Tibial artery (tissue), 4 donors: ENCODE data around the gene HLF.

Source experiments
- DNase-seq, 2 donors: peaks; one replicate each; pipeline ENCODE4 v3.0.0-alpha.2; 2019
- H3K27ac ChIP-seq, 2 donors: fragments of 200-600 bp; sonication (generic) in 1 of 2; 1 replicate in 1 of 2; 2 replicates in 1 of 2; pipeline ENCODE4 v1.5.1; 2018 to 2019; ENCODE audit warnings: mild to moderate bottlenecking in 1 of 2
- H3K27me3 ChIP-seq, 2 donors: fragments of 200-600 bp; sonication (generic) in 1 of 2; one replicate each; pipeline versions ENCODE4 v1.5.1 to v1.6.0; 2016 to 2019
- H3K36me3 ChIP-seq, 3 donors: fragments of 200-600 bp; sonication (generic) in 2 of 3; one replicate each; pipeline ENCODE4 v1.5.1; 2016 to 2019; ENCODE audit warnings: mild to moderate bottlenecking in 2 of 3
- H3K4me1 ChIP-seq, 4 donors: fragments of 200-600 bp; sonication (generic) in 2 of 4; 1 replicate in 3 of 4; 2 replicates in 1 of 4; pipeline ENCODE4 v1.5.1; 2016 to 2019
- H3K4me3 ChIP-seq, 2 donors: fragments of 200-600 bp; sonication (generic) in 1 of 2; 1 replicate in 1 of 2; 2 replicates in 1 of 2; pipeline ENCODE4 v1.5.1; 2018 to 2019; ENCODE audit warnings: mild to moderate bottlenecking in 2 of 2
- H3K9me3 ChIP-seq, 3 donors: fragments of 200-600 bp; sonication (generic) in 1 of 3; one replicate each; pipeline ENCODE4 v1.5.1; 2016 to 2019
- CTCF ChIP-seq, 2 experiments: fragments of 200-600 bp in 1 of 2; fragments of 450-650 bp in 1 of 2; IDR thresholded peaks; one replicate each; pipeline ENCODE4 v1.5.1; 2017 to 2019; ENCODE audit warnings: antibody characterized with exemption in 2 of 2, mild to moderate bottlenecking in 1 of 2, moderate library complexity in 1 of 2
- intact Hi-C: fragments of 100-400 bp; cut with DNase I; formaldehyde crosslinking; loops from one replicate; pipeline ENCODE4 v1.15.0; 2023; ENCODE audit warnings: low total_unique reads

HLF gene

DNA sequence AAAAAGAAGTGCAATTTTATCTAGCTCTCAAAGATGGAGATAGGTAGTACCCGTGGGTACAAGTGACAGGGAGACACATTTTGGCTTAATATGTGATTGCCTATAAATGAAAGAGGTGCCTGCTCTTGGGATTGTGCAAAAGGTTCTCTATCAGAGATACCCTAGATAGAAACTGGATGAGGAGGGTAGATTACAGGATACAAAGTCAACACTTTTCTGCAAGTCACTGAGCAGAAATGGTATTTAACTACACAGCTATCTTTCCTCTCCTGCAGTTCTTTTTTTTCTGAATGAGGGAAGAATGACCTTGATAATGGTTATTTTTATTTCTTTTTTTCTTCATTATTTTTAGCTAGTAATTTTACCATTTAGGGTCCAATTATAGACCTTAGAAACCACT lies 89.2 kb downstream of the HLF start:
- Histone ChIP-seq H3K9me3 (no peaks in the 10 kb centered on the region), H3K27ac (no peak overlapping the region), H3K27me3 (no peaks in the 10 kb centered on the region), H3K4me3 (no peak overlapping the region), H3K36me3 (no peaks in the 10 kb centered on the region), H3K4me1 (no peaks in the 10 kb centered on the region)
- no peak for TF ChIP-seq CTCF (IDR thresholded peaks at IDR 0.05)
- intact Hi-C loops, result loop anchor here (10.0 kb wide), 1 partner anchor 161 kb away; the partner anchor contains the start of gene SMIM36
- no peak for DNase-seq

DNA sequence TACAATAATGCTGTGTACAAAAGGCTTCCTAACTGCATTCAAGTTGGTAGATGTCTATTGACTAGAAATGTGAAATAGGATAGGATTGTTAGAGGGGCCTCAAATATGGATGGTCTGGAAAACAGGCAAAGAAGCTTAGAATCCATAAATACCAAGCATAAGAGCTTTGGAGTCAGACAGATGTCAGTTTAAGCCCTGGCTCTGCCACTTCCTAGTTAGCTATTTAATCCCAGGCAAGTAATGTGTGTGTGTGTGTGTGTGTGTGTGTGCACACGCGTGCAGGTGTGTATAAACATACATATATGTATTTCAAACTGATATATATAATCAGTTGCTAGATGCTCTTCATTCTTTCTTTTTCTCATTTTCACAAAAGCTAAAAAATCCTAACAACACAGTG lies 90.2 kb downstream of the HLF start:
- no peaks in the 10 kb centered on the region for H3K9me3 ChIP-seq
- intact Hi-C loops, result loop anchor here (5.0 to 10.0 kb wide), 2 partner anchors 160 to 363 kb away; partner anchors contain the start of gene SMIM36
- no peak for DNase-seq
- no peak overlapping the region for H3K27ac ChIP-seq
- no peaks in the 10 kb centered on the region for H3K36me3 ChIP-seq
- no peak overlapping the region for H3K4me3 ChIP-seq
- no peaks in the 10 kb centered on the region for H3K4me1 ChIP-seq
- TF ChIP-seq CTCF (IDR thresholded peaks at IDR 0.05), result no peak
- H3K27me3 ChIP-seq, result no peaks in the 10 kb centered on the region

GRCh38 chr17:55356434-55357328 lies 91.9 kb downstream of the HLF start:
- H3K27ac ChIP-seq, result no peak overlapping the region
- intact Hi-C loops, result loop anchor here (5.0 to 10.0 kb wide), 2 partner anchors 158 to 364 kb away; partner anchors contain the start of gene SMIM36
- H3K27me3 ChIP-seq, result no peaks in the 10 kb centered on the region
- DNase-seq, result peak in 1 of 2 donors; percentile 85
- no peak overlapping the region for H3K4me3 ChIP-seq
- H3K36me3 ChIP-seq, result no peaks in the 10 kb centered on the region
- H3K9me3 ChIP-seq, result peaks cover 0 to 10% (median 6%) of the 10 kb centered on the region in 3 donors
- H3K4me1 ChIP-seq, result no peaks in the 10 kb centered on the region
- peak; percentile 65 to 71 for TF ChIP-seq CTCF (IDR thresholded peaks at IDR 0.05)

DNA sequence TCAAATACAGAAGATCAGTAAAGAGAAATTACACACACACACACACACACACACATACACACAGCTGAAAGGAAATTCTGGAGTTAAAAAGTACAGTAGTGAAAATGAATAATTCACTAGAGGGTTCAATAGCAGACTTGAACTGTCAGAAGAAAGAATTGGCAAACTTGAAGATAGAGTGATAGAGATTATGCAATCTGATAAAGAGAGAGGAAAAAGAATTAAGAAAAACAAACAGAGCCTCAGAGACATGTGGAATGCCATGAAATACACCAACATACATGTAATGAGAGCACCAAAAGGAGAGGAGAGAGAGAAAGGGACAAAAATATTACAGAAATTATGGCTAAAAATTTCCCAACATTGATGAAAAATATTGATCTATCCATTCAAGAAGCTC lies 96.2 kb downstream of the HLF start:
- no peaks in the 10 kb centered on the region for H3K4me1 ChIP-seq
- H3K27me3 ChIP-seq, result no peaks in the 10 kb centered on the region
- H3K27ac ChIP-seq, result no peak overlapping the region
- intact Hi-C loops, result no loop called here
- DNase-seq, result no peak
- no peak for TF ChIP-seq CTCF (IDR thresholded peaks at IDR 0.05)
- no peak overlapping the region for H3K4me3 ChIP-seq
- no peaks in the 10 kb centered on the region for H3K36me3 ChIP-seq
- H3K9me3 ChIP-seq, result peaks cover 0 to 11% (median 6%) of the 10 kb centered on the region in 3 donors

DNA sequence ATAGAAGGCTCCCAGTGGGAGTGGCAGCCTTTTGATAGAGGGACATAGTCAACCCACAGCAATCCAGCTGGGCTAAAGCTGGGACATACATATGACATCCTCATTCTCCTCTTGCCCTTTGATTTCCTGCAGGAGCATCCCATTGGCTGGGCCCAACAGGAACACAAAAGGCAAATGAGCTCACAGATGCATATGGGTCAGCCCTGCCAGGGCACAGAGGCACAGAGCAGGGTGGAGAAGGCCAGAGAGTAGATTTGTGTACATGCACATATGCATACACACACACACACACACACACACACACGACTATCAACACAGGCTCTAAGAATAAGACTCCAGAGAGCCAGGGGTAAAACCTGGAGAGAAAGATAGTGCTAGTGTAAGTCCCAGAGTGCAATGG lies 98.3 kb downstream of the HLF start:
- Histone ChIP-seq H3K9me3 (peaks cover 0 to 11% (median 6%) of the 10 kb centered on the region in 3 donors), H3K27ac (no peak overlapping the region), H3K36me3 (no peaks in the 10 kb centered on the region), H3K4me3 (no peak overlapping the region), H3K27me3 (no peaks in the 10 kb centered on the region), H3K4me1 (no peaks in the 10 kb centered on the region)
- TF ChIP-seq CTCF (IDR thresholded peaks at IDR 0.05), result no peak
- intact Hi-C loops, result no loop called here
- no peak for DNase-seq
